C4-2B (cell line): ENCODE data around the gene CDK14.
"Not testable (repeated sequence)": the region's sequence is repeated elsewhere in the genome, so short reads cannot be mapped to it uniquely, and the experiment has no call there.

Experiments
- H3K27ac ChIP-seq: fragments of 450-650 bp; 2 replicates; pipeline ENCODE4 v1.5.1; 2017
- CTCF ChIP-seq: fragments of 450-650 bp; conservative IDR thresholded peaks from 2 replicates; pipeline ENCODE4 v1.5.1; 2017; ENCODE audit warnings: mild to moderate bottlenecking
- ZFX ChIP-seq: fragments of 450-650 bp; IDR thresholded peaks from 2 replicates; pipeline ENCODE4 v1.6.1; 2017

The CDK14 gene

GRCh38 chr7:90626013-90626412 lies 29.9 kb downstream of the CDK14 start:
- no peak for TF ChIP-seq ZFX
- TF ChIP-seq CTCF, result no peak
- no peak overlapping the region for H3K27ac ChIP-seq

- no peak for TF ChIP-seq ZFX
- TF ChIP-seq CTCF, result peak; percentile 87
Observed at GRCh38 chr7:90629297-90629918, 33.3 kb downstream of the CDK14 start.

GRCh38 chr7:90631502-90631901 lies 35.4 kb downstream of the CDK14 start:
- TF ChIP-seq ZFX, result no peak
- TF ChIP-seq CTCF, result no peak
- H3K27ac ChIP-seq, result no peak overlapping the region; the same call in 1 of the 2 replicates

More at GRCh38 chr7:90629297-90629918, 33.3 kb downstream of the CDK14 start:
- no peak overlapping the region for H3K27ac ChIP-seq

- not testable (repeated sequence) for H3K27ac ChIP-seq
Observed at GRCh38 chr7:90639683-90640082, 43.6 kb downstream of the CDK14 start.

- TF ChIP-seq ZFX (no peak), CTCF (no peak)
- no peak overlapping the region for H3K27ac ChIP-seq
Observed at GRCh38 chr7:90642978-90643377, 46.9 kb downstream of the CDK14 start.

- H3K27ac ChIP-seq, result no peak overlapping the region
- no peak for TF ChIP-seq ZFX
- TF ChIP-seq CTCF, result no peak
Observed at GRCh38 chr7:90645784-90646183, 49.7 kb downstream of the CDK14 start.

- no peak overlapping the region for H3K27ac ChIP-seq
- TF ChIP-seq CTCF, result no peak
- no peak for TF ChIP-seq ZFX
Observed at GRCh38 chr7:90648107-90648506, 52.0 kb downstream of the CDK14 start.

- no peak for TF ChIP-seq CTCF
- TF ChIP-seq ZFX, result no peak
- H3K27ac ChIP-seq, result no peak overlapping the region
Observed at GRCh38 chr7:90648834-90649233, 52.7 kb downstream of the CDK14 start.
